GM21381 (cell line): ENCODE results near the gene ARHGAP42.
"Not testable (repeated sequence)": the region's sequence is repeated elsewhere in the genome, so short reads cannot be mapped to it uniquely, and the experiment has no call there.

ENCODE experiments used
- ATAC-seq: cut with Tn5 transposase; IDR thresholded peaks from one replicate; pipeline ENCODE4 v1.9.1; 2021; ENCODE audit warnings: mild to moderate bottlenecking, moderate library complexity; ENCODE audit not compliant: unreplicated experiment

The ARHGAP42 gene

GRCh38 chr11:101003468-101003867 is 316.4 kb downstream of the ARHGAP42 start:
- peak; percentile 51 for ATAC-seq

GRCh38 chr11:101008961-101009689 is 322.0 kb downstream of the ARHGAP42 start:
- no peak for ATAC-seq

- no peak for ATAC-seq
Measured at GRCh38 chr11:101009690-101010055, 322.6 kb downstream of the ARHGAP42 start.

- ATAC-seq: no peak
Measured at GRCh38 chr11:101010899-101011298, 323.8 kb downstream of the ARHGAP42 start.

- no peak for ATAC-seq
Measured at GRCh38 chr11:101011881-101012280, 324.8 kb downstream of the ARHGAP42 start.

GRCh38 chr11:101013702-101014101 is 326.6 kb downstream of the ARHGAP42 start:
- ATAC-seq: not testable (repeated sequence)

- ATAC-seq: no peak
Measured at GRCh38 chr11:101014600-101015285, 327.7 kb downstream of the ARHGAP42 start.

GRCh38 chr11:101019870-101020269 is 332.8 kb downstream of the ARHGAP42 start:
- no peak for ATAC-seq

- ATAC-seq: no peak
Measured at GRCh38 chr11:101022256-101022655, 335.2 kb downstream of the ARHGAP42 start.

GRCh38 chr11:101028644-101029043 is 341.6 kb downstream of the ARHGAP42 start:
- ATAC-seq: no peak

GRCh38 chr11:101030015-101030414 is 342.9 kb downstream of the ARHGAP42 start:
- no peak for ATAC-seq

GRCh38 chr11:101030692-101031091 is 343.6 kb downstream of the ARHGAP42 start:
- no peak for ATAC-seq

GRCh38 chr11:101031713-101032112 is 344.6 kb downstream of the ARHGAP42 start:
- no peak for ATAC-seq

GRCh38 chr11:101032991-101033390 is 345.9 kb downstream of the ARHGAP42 start:
- ATAC-seq: no peak

GRCh38 chr11:101034076-101034475 is 347.0 kb downstream of the ARHGAP42 start:
- ATAC-seq: no peak

- ATAC-seq: no peak
Measured at GRCh38 chr11:101035872-101036271, 348.8 kb downstream of the ARHGAP42 start.
